ENCODE results near the gene KCNA5.

DNA sequence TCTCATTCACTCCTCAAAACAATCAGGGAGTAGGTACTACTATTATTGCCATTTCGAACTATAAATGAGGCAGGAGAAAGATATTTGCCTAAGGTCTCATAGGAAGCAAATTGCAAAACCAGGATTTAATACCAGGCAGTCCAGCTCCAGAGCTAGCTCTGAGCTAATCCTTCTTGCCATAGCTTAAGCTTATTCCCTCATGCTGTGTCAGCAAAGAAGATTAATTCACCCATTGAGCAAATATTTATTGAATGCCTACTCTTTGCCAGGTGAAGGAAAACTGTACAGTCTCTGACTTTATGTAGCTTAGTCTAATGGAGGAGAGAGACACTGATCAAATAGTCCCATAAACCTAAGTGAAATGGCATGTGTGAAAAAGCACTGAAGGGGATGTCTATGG lies 19.5 kb downstream of the KCNA5 start:
- TF ChIP-seq, protein P1, sequence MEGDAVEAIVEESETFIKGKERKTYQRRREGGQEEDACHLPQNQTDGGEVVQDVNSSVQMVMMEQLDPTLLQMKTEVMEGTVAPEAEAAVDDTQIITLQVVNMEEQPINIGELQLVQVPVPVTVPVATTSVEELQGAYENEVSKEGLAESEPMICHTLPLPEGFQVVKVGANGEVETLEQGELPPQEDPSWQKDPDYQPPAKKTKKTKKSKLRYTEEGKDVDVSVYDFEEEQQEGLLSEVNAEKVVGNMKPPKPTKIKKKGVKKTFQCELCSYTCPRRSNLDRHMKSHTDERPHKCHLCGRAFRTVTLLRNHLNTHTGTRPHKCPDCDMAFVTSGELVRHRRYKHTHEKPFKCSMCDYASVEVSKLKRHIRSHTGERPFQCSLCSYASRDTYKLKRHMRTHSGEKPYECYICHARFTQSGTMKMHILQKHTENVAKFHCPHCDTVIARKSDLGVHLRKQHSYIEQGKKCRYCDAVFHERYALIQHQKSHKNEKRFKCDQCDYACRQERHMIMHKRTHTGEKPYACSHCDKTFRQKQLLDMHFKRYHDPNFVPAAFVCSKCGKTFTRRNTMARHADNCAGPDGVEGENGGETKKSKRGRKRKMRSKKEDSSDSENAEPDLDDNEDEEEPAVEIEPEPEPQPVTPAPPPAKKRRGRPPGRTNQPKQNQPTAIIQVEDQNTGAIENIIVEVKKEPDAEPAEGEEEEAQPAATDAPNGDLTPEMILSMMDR (IDR thresholded peaks at IDR 0.05): no peak
- TF ChIP-seq POLR2A (IDR thresholded peaks at IDR 0.05): no peak

Measured in Peyer's patch (tissue), 4 donors.